ENCODE results near the gene SMYD2. TPM values are rescaled to one million over a fixed set of nuclear protein-coding genes. Genes with fewer than 3 reads are reported as not detected.

The SMYD2 gene
- total RNA-seq, 1 experiment from 2014 or later = 27.2 TPM

- TF ChIP-seq ZBTB33 (IDR thresholded peaks at IDR 0.05; ENCODE audit: extremely low read depth, insufficient replicate concordance, low read length) = no peak
Observed at GRCh38 chr1:214377485-214377884, 96.5 kb downstream of the SMYD2 start (continued).

GRCh38 chr1:214377886-214378285, 96.9 kb downstream of the SMYD2 start:
- Histone ChIP-seq H3K9me3 (ENCODE audit: control insufficient read depth in 1 of 2, insufficient read depth in 1 of 2, low read depth in 1 of 2, low read length in 2 of 2) (no peaks in the 10 kb centered on the region), H3K9ac (ENCODE audit: low read length) (no peak overlapping the region), H3K9me2 (ENCODE audit: insufficient read depth) (no peaks in the 10 kb centered on the region), H2AFZ (ENCODE audit: low read depth, low read length, poor library complexity, severe bottlenecking) (no peak overlapping the region), H4K20me1 (ENCODE audit: insufficient read depth) (no peaks in the 10 kb centered on the region), H3K4me3 (replicated peaks in 1 of 2; ENCODE audit: low read depth in 1 of 2, low read length in 2 of 2) (no peak overlapping the region), H3K27ac (ENCODE audit: low read depth, low read length) (no peak overlapping the region; the same call in 1 of the 2 replicates), H3K4me2 (ENCODE audit: low read length) (no peak overlapping the region), H3K27me3 (ENCODE audit: insufficient read depth, low read length) (no peaks in the 10 kb centered on the region), H3K79me2 (ENCODE audit: insufficient read depth, low read length) (no peaks in the 10 kb centered on the region), H3K36me3 (ENCODE audit: control insufficient read depth in 1 of 2, insufficient read depth in 2 of 2, low read length in 2 of 2) (peaks cover under 1 to 3% of the 10 kb centered on the region in 2 experiments; a peak in 2 of 4 replicates), H3K4me1 (ENCODE audit: control insufficient read depth in 1 of 2, insufficient read depth in 2 of 2, low read length in 2 of 2) (peaks cover 15 to 24% of the 10 kb centered on the region in 2 experiments)
- ChIA-PET CTCF (no interaction called here), RAD21 (ENCODE audit: low non-redundant PET in 1 of 2, low total read pairs in 2 of 2, uncharacterized antibody in 2 of 2, unreplicated experiment in 2 of 2) (no interaction called here), POLR2A (no interaction called here)
- BruUV-seq (replicated peaks) = no TSS peak
- DNase-seq (ENCODE audit: low read depth, low spot score) (no peak), ATAC-seq (no peak)
- intact Hi-C loops (cut with micrococcal nuclease) = no loop called here
- no peak for TF ChIP-seq RAD21 (IDR thresholded peaks at IDR 0.05; ENCODE audit: low read depth)
- TF ChIP-seq MAX (IDR thresholded peaks at IDR 0.05) = no peak
- no peak for TF ChIP-seq ZBTB33 (IDR thresholded peaks at IDR 0.05; ENCODE audit: extremely low read depth, insufficient replicate concordance, low read length)
- no peak for TF ChIP-seq POLR2A (IDR thresholded peaks at IDR 0.05; ENCODE audit: borderline replicate concordance, extremely low read depth, insufficient read depth, insufficient read length)
- TF ChIP-seq SIN3A (IDR thresholded peaks at IDR 0.05; ENCODE audit: low read depth) = no peak
- TF ChIP-seq POLR2AphosphoS5 (IDR thresholded peaks at IDR 0.05; ENCODE audit: low read depth, low read length) = no peak
- TF ChIP-seq JUND (IDR thresholded peaks at IDR 0.05) = no peak
